Measurements from ENCODE around the gene AQP6. TPM values are rescaled to one million over a fixed set of nuclear protein-coding genes. Genes with fewer than 3 reads are reported as not detected.

Gene AQP6
- total RNA-seq, 4 donors from 2014 or later = not detected

GRCh38 chr12:49950273-49951251 is 22.2 kb upstream of the AQP6 start, which contains the start of gene AQP2:
Gene AQP2 (plus strand): TSS chr12:49950737. CDS start chr12:49950831, 94 bp downstream.
- WGBS = 91% methylated on average over 28 of the region's 32 CpGs
- peaks cover 12% of the 10 kb centered on the region for H3K4me1 ChIP-seq
- H3K27me3 ChIP-seq = peaks cover 17% of the 10 kb centered on the region
- no peak within 1 kb of the TSS for H3K27ac ChIP-seq
- H3K4me3 ChIP-seq = no peak within 1 kb of the TSS
- DNase-seq (ENCODE audit: low spot score in 2 of 2) = no peak
- H3K9me3 ChIP-seq = no peaks in the 10 kb centered on the region
- TF ChIP-seq EP300 (IDR thresholded peaks at IDR 0.05) (no peak), CTCF (IDR thresholded peaks at IDR 0.05) (no peak), POLR2AphosphoS5 (IDR thresholded peaks at IDR 0.05) (no peak)
- H3K36me3 ChIP-seq = no peaks in the 10 kb centered on the region

GRCh38 chr12:49951411-49952240 is 21.1 kb upstream of the AQP6 start:
- no peak for DNase-seq (ENCODE audit: low spot score in 2 of 2)
- no peaks in the 10 kb centered on the region for H3K9me3 ChIP-seq
- no peak overlapping the region for H3K4me3 ChIP-seq
- no peaks in the 10 kb centered on the region for H3K36me3 ChIP-seq
- H3K4me1 ChIP-seq = peaks cover 7% of the 10 kb centered on the region
- H3K27ac ChIP-seq = no peak overlapping the region
- TF ChIP-seq CTCF (IDR thresholded peaks at IDR 0.05) (no peak), EP300 (IDR thresholded peaks at IDR 0.05) (no peak)
- peaks cover 28% of the 10 kb centered on the region for H3K27me3 ChIP-seq
- WGBS = 88% methylated on average over 14 of the region's 14 CpGs

GRCh38 chr12:49952391-49953055 is 20.2 kb upstream of the AQP6 start:
- peaks cover 34% of the 10 kb centered on the region for H3K27me3 ChIP-seq
- 100% methylated on average over 1 of the region's 1 CpG for WGBS
- TF ChIP-seq POLR2A (IDR thresholded peaks at IDR 0.05) (no peak), EP300 (IDR thresholded peaks at IDR 0.05) (no peak), POLR2AphosphoS5 (IDR thresholded peaks at IDR 0.05) (no peak), CTCF (IDR thresholded peaks at IDR 0.05) (no peak)
- peaks cover 7% of the 10 kb centered on the region for H3K4me1 ChIP-seq
- H3K27ac ChIP-seq = no peak overlapping the region
- no peak for DNase-seq (ENCODE audit: low spot score in 2 of 2)
- no peaks in the 10 kb centered on the region for H3K36me3 ChIP-seq
- H3K9me3 ChIP-seq = no peaks in the 10 kb centered on the region
- no peak overlapping the region for H3K4me3 ChIP-seq

GRCh38 chr12:49953151-49953550 is 19.6 kb upstream of the AQP6 start:
- Histone ChIP-seq H3K27ac (no peak overlapping the region), H3K4me1 (peaks cover 7% of the 10 kb centered on the region), H3K36me3 (no peaks in the 10 kb centered on the region), H3K27me3 (peaks cover 34% of the 10 kb centered on the region), H3K4me3 (no peak overlapping the region), H3K9me3 (no peaks in the 10 kb centered on the region)
- 71% methylated on average over 4 of the region's 4 CpGs for WGBS
- DNase-seq (ENCODE audit: low spot score in 2 of 2) = no peak
- no peak for TF ChIP-seq POLR2A (IDR thresholded peaks at IDR 0.05)
- TF ChIP-seq CTCF (IDR thresholded peaks at IDR 0.05) = no peak
- TF ChIP-seq EP300 (IDR thresholded peaks at IDR 0.05) = no peak
- TF ChIP-seq POLR2AphosphoS5 (IDR thresholded peaks at IDR 0.05) = no peak
